ENCODE results near the gene MTMR2.
A peak's percentile ranks its signal among the peaks of the same experiment; 100 is the strongest.

Gene MTMR2

DNA sequence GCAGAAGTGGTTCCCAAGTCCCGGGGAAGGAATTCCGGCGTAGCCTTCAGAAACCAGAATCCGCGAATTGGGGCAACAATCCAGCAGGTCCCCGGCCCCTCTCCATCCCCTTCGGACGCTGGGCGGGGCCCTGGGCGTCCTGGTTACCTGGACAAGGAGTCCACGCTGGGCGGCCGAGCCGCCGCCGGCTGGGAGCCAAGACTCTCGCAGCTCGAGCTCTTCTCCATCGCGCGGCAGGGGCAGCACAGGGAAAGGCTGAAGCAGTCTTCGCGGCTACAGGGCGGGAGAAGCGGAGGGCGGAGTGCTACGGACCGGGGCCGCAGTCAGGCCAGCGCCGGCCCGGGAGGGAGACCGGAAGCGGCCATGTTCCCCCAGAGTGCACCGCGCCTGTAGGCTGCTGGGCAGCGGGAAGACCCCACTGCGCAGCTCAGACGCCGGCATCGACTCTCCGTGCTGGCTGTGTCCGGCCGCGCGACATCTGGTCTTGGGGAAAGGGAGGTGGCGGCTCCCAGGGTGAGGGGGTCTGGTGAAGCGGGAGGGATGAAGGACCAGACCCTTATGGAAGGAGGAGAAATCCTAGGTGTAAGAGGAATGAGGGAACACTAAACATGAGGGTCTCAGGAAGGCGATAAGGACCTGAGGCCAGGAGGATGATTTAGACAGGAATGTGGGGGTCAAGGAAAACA lies at the start of gene MTMR2:
Gene MTMR2 (minus strand): TSS at position 380 of the 686 bp plus-strand sequence. CDS start 153 bp downstream, at position 227.
- DNase-seq, result peak in 57 of 58 donors; percentile 22 to 94 (median 76)

DNA sequence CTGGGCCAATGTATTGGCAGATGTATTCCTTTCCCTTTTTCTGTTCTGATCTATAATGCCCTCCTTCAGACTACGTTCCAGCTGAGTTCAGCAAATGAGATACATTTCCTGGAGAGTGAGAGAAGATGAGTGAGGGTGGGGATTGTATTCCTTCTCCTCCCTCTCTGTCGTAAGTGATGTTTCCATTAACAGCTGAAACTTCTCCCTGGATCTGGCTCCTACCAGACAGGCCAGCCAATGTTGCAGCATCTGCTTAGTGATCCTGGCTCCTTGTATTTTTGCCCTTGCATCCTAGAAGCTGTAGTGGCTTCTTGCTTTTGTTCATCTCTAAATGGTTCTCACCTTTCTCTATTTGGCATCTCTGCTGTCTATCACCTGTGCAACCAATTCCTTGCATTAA lies 48.2 kb upstream of the MTMR2 start:
- no peak for DNase-seq

DNA sequence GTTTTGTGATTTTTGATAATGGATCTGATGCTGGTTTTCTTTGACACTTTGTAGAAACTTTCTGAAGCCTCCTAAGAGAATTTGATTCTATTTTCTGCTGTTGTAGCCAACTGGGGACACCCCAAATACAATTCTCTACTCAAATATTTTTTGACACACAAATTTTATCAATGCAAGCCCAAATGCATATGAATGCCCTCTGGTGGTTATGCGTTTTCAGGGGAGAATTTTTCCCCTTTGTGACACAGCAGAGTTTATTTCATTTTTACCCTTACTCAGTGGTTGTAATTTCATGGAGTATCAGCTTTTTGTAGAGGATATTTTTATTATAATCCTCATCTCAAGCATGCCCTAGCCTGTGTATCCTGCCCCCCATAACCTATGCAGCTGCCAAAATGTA lies 44.7 kb upstream of the MTMR2 start:
- DNase-seq, result no peak

DNA sequence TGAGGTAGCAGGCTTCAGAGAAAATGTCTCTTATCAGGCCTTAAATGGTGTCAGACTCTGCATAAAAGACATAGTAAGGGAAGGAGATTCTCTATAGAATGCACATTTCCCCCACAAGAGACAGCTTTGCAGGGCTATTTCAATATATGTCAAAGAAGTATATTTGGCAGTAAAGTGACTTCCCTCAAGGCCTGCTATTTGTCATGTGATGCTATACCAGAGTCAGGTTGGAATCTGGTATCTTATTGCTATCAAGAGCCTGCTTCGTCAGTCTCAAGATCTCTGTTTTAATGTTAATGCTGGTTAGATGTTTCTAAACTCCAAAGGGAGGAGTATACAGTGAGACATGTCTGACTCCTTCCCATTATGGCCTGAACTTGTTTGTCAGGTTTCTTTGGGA lies 40.4 kb upstream of the MTMR2 start:
- DNase-seq, result no peak

DNA sequence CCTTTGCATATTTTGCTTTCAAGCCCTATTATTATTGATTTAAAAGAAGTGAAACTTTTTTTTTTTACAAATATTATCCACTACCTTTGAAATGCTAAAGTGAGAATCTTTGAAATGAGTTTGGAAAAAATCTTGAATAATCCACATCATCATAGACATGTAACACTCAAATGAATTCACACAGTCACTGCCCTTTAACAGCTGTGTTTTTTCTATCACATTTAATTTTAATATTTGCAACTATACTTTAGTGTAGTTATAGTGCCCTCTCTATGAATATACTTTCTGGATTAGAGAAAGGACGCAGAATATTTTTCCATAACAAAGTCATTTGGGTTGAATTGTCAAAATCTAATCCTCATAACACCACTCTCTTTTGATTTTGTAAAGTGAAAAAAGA lies 37.9 kb upstream of the MTMR2 start:
- no peak for DNase-seq

DNA sequence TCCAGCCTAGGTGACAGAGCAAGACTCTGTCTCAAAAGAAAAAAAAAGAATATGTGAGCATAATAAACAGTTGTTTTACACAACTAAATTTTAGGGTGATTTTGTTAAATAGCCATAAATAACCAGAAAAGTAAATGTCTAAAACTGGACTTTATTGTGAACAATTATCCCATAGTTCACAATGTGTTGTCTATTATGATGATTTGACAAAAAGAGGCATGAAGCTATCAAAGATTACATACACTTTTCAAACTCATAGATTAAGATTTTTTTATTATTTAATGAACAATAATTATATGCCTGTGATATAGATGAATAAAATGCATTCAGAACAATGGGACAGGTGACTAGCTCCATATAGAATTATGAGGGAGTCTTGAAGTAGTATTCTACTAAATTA lies 27.0 kb upstream of the MTMR2 start:
- DNase-seq, result no peak

DNA sequence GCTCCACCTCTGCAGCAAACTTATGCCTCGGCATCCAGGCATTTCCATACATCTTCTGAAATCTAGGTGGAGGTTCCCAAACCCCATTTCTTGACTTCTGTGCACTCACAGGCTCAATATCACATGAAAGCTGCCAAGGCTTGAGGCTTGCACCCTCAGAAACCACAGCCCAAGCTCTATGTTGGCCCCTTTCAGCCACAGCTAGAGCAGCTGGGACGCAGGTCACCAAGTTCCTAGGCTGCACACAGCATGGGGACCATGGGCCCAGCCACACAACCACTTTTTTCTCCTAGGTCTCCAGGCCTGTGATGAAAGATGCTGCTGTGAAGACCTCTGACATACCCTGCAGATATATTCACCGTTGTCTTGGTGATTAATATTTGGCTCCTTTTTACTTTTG lies 24.7 kb upstream of the MTMR2 start:
- DNase-seq, result no peak

DNA sequence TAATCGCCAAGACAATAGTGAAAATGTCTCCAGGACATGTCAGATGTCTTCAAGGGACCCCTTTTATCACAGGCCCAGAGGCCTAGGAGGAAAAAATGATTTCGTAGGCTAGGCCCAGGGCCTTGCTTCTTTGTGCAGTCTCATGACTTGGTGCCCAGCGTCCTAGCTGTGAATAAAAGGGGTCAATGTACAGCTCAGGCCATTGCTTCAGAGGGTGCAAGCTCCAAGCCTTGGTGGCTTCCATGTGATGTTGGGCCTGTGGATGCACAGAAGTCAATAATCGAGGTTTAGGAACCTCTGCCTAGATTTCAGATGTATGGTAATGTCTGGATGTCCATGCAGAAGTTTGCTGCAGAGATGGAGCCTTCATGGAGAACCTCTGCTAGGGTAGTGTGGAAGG lies 20.7 kb upstream of the MTMR2 start:
- DNase-seq, result no peak

DNA sequence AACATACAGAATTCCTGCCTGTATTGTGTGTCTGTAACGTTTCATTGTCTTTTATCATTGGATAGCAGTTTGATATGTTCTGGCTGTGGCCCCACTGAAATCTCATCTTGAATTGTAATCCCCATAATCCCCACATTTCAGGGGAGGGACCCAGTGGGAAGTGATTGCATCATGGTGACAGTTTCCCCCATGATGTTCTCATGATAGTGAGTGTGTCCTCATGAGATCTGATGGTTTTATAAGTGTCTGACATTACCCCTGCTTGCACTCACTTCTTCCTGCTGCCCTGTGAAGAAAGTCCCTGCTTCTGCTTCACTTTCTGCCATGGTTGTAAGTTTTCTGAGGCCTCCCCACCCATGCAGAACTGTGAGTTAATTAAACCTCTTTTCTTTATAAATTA lies 19.6 kb upstream of the MTMR2 start:
- no peak for DNase-seq

DNA sequence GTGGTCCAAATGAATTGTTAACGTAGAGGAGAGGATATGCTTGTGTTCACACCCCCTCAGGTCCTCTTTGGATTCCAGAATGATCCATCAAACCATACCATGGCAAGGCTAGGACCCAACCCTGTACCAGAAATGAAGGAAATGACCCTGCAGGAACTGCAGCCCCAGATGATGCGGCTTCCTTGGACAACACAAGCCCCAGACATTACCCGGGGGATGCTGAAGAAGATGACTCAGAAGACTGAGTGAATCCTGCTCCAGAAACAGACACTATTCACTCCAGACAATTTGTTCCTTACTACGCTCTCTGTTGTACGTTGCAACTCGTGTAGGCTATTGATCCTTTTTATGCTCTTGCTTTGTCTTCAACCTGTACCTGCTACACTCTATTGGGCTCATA lies 15.2 kb upstream of the MTMR2 start:
- DNase-seq, result no peak

DNA sequence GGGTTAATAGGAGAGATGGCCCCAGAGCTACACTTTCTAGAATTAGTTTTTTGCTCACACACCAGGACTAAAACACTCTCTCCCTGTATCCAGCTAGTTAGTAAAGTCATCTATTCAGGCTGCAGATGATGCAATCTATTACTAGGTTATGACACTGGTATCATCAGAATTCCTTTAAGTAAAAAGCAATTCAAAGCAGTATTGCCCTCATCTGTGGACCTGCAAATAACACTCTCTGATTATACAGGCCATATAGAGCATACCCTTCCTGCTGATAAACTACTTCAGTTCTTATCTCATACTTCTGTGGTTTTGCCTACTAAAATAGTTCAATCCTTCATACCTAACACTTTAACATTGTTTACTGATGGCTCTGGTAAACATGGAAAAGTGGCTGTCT lies 13.5 kb upstream of the MTMR2 start:
- no peak for DNase-seq

DNA sequence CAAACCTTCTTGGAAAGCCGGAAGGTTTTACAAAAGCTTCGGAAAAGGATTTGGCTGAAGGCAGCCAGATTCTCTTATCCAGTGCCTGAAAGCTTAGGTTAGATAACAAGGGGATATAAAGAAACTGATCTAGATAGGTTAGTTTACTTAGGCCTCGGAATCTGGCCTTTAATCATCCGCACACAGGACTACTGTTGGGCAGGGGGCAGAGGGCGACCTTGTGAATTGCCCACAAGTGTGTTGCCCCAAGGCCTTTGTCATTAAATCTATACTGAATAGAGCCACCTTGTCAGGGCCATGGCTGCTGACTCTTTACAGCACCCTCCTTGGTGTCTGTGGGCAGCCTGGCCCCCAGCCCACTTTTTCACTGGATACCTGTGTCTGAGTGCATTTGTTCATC lies 9.7 kb upstream of the MTMR2 start:
- no peak for DNase-seq

DNA sequence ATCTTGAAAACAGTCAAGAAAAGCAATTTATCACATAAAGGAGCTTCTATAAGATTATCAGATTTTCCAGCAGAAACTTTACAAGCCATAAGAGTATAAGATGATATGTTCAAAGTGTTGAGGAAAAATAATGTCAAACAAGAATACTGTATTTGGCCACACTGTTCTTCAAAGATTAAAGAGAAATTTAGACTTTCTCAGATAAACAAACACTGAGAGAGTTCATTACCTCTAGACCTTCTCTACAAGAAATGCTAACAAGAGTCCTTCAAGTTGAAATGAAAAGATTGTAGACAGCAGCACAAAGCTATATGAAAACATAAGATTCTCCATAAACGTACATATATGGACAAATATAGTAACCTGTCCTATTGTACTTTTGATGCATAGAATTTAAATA lies 8.0 kb upstream of the MTMR2 start:
- no peak for DNase-seq

DNA sequence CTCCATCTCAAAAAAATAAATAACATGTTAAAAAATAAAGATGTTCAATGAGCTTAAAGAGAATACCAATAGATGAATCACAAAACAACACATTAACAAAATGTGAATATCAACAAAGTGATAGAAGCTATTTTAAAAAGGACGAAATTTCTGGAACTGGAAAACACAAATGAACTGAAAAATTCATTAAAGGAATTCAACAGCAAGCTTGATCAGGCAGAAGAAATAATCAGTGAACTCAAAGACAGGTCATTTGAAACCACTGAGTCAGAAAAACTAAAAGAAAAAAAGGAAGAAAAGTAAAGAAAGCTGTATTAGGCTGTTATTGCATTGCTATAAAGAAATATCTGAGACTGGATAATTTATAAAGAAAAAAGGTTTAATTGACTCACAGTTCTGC lies 7.0 kb upstream of the MTMR2 start:
- no peak for DNase-seq

DNA sequence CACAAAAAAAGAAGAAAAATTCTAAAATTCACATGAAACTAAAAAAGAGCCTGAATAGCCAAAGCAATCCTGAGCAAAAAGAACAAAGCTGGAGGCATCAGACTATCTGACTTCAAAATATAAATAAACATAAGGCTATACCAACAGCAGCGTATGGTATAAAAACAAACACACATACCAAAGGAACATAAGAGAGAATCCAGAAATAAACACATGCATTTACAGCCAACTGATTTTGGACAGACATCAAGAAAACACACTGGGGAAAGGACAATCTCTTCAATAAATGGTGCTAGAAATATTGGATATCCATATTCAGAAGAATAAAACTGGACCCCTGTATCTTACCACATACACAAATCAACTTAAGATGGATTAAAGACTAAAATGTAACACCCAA lies 2.8 kb upstream of the MTMR2 start:
- no peak for DNase-seq

DNA sequence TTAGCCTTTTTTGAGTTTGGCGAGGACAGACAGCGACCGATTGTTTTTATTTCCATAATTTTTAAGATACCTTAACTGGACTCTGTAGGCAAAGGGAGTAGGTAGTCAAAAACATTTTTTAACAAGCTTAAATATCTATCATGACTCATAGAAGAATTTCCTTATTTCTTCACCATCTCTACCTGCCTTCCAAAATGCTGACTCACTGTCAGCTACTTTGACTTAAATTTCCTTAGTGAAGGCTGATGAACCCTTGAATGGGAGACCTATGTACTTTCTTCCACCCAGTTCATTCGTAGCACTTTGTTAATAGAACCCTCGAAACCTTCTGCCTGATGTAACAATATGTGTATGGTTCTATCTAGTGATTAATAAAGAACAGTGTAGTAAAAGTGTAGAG lies 1.1 kb upstream of the MTMR2 start:
- DNase-seq, result no peak

DNA sequence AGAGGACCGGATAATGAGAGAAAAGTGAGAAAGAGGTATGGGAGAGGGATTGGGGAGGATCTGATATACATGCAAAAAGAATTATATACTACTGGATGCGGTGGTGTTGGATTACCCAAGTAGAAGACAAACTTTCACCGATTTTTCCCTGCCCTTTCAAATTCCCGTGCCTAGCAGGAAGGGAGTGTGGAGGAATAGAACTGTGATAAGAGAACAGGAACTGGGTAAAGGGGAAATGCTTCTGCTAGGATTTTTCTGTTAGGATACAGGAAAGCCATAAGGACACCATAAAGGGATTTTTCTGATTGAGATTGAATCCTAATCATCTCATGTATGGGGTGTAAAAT lies 480 bp upstream of the MTMR2 start:
- DNase-seq, result no peak

DNA sequence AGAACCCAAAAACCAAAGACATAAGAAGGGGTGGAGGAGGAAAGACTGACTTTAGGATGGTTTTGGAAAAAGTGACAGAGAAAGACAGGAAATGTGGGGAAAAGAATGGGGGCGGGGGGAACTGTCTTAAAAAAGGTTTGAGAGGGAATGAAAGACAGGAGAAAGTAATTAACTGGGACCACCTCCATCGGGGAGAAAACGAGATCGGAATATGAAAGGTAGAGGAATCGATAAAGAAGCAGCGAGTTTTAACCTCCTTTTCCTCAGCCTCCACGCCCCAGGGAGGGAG lies 524 bp downstream of the MTMR2 start:
- no peak for DNase-seq

DNA sequence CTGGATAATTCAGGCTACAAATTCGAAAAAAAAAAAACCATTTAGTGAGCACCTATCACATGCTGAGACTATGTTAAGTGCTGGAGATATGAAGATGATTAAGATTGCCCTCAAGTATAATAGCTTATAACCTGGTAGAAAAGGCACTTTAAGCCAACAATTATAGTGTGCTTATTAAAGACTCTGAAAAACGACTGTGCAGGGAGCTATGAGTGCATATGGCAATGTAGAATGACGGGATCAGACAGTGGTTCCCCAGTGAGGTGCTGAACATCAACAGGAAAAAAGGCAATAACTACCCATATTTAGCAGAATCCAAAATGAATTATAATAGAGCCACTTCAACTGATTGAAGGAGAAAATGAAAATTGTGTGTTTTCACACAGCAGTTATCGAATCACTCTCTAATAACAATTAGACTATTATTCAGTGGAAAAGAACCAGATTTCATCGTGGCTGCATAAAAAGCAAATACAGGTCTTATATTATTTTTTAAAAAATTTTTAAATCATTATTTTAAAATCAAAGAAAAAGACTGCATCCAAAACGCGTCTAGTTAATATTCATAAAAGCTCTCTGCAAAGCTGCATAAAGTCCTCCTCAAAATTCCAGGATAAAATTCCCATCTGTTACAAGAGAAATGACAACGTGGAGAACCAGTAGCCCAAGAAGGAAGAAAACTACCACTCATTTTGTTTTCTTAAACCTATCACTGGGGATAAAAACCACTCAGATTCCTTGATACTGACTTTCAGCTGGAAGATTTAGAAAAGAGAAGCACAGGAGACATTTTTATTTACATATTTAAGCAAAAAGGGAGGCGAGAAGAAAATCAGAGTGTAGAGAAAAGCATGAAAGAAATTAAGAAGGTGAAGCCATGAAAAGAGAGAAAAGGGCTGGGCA lies 1.1 kb downstream of the MTMR2 start:
- DNase-seq, result no peak

DNA sequence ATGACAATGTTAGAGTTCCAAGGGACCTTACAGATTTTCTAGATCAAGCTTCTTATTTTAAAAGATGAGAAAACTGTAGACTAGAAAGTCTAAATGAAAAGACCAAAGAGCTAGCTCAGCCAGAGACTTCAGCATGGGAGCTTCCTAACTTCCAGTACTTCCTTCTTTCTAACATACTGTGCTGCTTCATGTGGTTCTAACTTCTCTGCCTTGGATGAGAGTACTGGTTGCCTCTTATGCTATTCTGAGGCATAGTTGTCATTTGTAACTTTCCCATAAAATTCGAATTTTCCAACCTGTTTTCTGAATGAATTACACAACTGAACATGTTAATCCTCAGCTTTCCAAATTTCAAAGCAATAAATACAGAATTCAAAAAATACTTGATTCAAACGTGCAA lies 1.8 kb downstream of the MTMR2 start:
- peak in 1 of 58 donors; percentile 21 for DNase-seq

DNA sequence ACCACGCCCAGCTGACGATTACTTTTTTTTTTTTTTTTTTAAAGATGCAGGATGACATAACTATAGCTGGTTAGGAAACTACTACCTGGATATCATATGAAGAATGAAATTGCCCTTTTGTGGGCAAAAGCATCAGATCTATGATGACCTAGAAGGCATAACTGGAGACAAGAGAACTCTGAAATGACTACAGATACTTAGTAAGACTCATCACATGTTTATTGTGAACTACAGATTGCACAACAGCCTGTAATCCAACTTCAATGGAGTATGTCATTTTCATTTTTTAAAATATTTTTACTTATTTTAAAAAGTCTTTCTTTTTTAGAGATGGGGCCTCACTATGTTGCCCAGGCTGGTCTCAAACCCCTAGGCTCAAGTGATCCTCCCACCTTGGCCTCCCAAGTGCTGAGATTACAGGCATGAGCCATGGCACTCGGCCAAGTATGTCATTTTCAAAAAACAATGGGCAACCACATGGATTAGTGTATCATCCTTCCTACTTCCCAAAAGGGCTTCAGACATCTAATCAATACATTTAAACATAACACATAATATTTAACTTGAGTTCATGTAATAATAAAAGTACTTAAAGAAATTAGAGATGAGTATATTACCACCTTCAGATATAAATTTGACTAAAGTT lies 3.3 kb downstream of the MTMR2 start:
- peak in 1 of 58 donors; percentile 23 for DNase-seq

DNA sequence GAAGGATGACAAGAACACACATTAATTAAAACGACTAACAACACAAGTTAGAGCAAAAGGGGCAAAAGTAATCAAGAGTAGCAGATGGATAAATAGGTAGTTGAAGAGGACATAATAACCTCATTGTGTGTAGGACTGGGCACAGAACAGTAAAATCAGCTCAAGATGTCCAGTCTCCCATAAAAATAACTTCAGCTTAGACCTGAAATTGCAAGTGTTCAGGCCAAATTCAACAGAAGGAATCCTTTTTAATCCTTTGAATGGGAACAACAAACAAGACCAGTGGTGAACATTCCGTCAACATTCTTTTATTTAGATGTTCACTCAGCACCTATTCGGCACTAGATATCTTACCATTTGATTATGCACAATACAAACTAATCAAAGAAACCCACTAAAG lies 4.4 kb downstream of the MTMR2 start:
- no peak for DNase-seq

DNA sequence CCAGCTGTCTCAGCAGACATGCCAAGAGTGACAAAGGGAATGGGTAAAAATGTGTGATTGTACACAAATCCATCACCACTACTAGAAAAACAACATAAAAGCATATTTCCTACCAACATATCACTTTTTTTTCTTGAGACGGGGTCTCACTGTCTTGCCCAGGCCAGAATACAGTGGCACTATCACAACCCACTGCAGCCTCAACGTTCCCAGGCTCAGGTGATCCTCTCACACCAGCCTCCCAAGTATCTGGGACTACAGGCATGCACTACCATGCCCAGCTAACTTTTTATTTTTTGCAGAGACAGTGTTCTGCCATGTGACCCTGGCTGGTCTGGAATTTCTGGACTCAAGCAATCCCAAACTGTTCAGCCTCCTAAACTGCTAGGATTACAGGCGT lies 5.2 kb downstream of the MTMR2 start:
- DNase-seq, result no peak

All from anterior cingulate cortex (tissue), 58 donors.